HG03139 (cell line): ENCODE results near the gene LHPP.
A peak's percentile ranks its signal among the peaks of the same experiment; 100 is the strongest.

Source experiments
- ATAC-seq: cut with Tn5 transposase; IDR thresholded peaks from one replicate; pipeline ENCODE4 v1.9.1; 2021; ENCODE audit not compliant: unreplicated experiment

Gene LHPP

GRCh38 chr10:124520558-124521428 is 59.2 kb downstream of the LHPP start:
- no peak for ATAC-seq

- ATAC-seq = no peak
Observed at GRCh38 chr10:124521429-124521871, 59.8 kb downstream of the LHPP start.

DNA sequence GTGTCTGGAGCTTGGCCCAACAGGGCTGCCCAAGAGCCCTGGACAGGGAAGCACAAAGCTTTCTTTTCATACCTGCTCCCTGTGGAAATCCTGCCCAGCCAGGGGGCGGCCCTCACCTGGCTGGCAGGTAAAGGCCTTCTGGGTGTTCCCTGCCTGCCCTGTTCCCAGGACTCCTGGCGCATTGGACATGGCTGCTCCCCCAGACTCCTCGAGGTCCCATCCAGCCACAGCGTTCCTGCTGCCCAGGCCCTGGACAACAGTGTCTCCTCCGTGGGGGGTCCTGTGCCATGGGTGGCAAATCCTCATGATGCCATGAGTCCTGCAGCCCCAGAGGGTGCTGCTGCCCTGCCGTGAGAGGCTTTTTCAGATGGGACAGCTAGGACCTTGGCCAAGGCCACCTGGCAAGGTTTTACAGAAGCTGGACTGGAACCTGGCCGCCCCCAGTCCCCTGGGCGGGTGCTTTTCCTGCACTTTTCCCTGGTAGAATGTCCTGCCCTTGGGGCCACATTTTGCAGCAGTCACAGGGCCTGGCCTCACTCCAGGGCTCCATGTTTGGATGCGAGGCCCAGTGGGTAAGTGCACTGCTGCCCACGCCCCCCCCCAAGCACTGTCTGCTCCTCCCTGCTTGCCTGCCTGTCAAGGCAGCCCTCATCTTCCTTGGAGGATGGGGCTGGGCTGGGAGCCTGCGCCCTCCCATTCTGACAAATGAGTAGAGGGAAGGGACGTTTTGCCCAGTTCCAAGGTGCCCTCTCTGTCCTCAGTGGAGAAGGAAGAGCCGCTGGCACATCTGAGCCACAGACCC is 60.7 kb downstream of the LHPP start:
- no peak for ATAC-seq

DNA sequence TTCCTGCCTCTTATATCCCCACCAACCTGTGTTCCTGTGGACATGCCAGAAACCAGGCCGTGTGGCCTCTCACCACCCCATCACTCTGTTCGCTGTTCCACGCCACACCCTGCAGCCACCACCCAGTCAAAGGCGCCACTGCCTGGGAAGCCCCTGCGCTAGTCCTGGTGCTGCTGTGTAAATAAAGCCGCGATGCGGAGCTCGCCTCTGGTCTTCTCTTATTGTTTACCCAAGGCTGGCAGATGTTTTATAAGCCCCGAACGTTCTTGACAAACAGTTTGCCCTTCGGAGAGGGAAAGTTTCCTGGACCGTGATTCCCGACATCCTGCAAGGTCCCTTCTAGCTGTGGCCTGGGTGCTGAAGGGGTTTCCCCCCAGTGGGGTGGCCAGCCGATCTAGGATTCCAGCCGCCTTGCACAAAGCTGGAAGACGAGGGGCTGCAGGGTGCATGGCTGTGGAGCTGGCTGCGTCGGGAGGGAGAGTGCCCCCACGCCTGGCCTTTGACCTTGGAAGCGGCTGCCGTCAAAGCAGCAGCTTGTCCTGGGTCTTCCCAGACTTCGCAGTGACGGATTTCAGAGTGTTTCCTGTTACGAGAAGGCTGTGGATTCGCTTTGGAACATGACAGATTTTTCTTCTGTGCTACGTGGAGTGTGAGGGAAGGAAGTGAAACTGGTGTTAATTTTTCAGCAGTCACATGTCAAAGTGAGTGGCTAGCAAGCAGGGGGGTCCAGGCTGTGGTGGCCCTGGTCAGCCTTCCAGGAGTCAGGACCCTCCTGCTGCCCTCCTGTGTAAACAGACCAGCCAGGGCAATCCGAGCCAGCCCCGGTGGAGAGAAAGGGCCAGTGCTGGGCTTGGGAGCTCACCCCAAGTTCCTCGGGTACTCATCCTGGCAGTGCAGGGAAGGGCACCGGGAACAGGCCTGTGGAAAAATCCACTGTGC is 61.6 kb downstream of the LHPP start:
- no peak for ATAC-seq

DNA sequence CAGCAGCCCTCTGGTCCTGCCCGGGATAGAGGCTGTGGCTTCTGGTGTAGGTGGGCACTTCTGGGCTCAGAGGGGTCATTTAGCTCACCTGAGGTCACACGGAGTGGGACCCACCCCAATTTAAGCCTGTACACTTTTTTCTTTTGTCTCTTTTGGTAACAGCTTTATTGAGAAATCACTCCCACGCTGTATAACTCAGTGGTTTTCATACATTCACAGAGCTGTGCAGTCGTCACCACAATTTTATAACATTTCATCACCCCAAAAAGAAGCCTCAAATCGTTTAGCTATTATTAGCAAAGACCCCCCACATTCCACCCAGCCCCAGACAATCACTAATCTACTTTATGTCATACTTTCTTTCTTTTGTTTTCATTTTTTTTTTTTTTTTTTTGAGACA is 62.3 kb downstream of the LHPP start:
- ATAC-seq = no peak

- no peak for ATAC-seq
Observed at GRCh38 chr10:124524991-124525653, 63.5 kb downstream of the LHPP start.

DNA sequence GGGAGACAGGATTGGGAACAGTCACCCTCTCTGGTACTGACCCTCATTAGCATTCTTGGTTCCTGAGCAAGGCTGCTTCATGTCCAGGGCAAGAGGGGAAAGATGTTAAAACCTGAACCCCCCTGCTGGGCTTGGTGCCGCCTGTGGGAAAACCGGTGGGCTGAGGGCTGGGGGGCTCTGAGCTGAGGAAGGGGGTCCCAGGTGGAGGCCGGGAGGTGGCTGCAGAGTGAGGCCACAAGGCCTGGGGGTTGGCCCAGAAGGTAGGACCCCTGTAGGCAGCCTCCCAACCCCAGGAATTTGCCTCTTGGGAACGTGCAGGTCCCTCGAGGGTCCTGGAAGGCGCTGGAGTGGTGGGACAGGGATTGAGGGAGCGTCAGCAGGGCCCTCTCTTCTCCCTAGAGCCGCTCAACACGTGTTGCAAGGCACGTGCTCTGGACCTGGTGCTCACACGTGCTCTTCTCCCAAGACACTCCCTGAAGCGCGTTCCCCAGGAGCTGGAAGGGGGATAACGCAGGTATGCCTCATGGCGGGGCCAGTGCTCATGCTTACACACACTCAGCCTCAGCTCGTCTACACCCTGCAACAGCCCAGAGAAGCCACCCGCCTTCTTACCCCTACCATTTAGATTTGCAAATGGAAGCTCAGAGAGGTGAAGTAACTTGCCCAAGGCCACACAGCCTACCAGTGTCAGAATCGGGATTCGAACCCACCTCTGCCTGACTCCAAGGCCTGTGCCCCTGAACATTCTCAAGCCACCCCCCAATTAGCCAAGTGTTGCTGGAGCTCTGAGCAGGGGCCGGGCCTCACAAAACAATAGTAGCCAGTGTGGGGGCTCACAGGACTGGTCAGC is 64.4 kb downstream of the LHPP start:
- ATAC-seq = no peak

DNA sequence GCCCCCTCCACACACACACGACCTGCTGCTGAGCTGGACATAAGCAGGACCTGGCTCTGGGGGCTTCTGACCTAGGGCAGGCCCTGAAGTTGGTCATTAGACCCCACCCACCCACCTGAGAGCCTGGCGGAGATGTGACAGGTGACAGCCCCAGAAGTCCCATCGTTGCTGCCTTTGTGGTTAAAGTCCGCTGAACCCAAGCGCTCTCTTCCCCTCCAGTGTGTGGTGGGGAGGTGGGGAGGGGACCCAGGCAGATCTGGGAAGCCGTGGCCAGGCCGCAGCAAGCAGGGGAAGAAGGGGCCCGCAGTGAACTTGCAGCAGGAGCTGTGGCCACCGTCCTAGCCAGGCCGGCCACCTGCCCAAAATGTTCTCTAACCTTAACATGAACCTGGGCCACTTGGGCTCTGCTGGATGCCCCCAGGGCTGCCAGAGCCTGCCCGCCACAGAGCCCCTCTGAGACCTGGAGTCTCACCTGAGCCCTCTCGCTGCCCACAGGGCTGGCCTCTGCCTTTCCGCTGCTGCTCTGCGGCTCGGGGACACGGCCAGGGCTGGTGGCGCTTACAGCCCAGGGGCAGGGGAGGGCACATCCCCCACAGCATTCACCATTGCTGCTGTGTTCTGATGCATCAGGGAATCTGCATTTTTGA is 65.1 kb downstream of the LHPP start:
- no peak for ATAC-seq

DNA sequence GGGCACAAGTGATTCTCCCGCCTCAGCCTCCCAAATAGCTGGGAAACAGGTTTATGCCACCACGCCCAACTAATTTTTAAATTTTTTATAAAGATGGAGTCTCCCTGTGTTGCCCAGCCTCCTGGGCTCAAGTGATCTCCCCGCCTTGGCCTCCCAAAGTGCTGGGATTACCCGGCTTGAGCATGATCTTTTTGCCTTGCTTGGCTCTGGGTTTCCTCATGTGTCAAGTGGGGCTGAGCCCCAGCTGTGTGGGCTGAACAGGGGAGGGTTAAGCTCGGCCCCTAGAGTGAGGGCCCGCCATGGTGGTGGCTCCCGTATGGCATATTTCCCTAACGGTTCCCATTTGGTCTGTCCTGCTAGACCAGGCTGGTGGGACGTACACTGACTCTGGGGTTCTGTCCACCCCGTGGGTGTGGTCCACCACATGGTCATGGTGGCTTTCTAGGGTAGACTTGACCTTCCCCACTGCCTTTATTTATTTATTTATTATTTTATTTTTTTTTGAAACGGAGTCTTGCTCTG is 66.3 kb downstream of the LHPP start:
- no peak for ATAC-seq

- no peak for ATAC-seq
Observed at GRCh38 chr10:124529661-124530214, 68.1 kb downstream of the LHPP start.

- ATAC-seq = peak; percentile 80
Observed at GRCh38 chr10:124530215-124530665, 68.6 kb downstream of the LHPP start.

- ATAC-seq = no peak
Observed at GRCh38 chr10:124530816-124531215, 69.2 kb downstream of the LHPP start.

DNA sequence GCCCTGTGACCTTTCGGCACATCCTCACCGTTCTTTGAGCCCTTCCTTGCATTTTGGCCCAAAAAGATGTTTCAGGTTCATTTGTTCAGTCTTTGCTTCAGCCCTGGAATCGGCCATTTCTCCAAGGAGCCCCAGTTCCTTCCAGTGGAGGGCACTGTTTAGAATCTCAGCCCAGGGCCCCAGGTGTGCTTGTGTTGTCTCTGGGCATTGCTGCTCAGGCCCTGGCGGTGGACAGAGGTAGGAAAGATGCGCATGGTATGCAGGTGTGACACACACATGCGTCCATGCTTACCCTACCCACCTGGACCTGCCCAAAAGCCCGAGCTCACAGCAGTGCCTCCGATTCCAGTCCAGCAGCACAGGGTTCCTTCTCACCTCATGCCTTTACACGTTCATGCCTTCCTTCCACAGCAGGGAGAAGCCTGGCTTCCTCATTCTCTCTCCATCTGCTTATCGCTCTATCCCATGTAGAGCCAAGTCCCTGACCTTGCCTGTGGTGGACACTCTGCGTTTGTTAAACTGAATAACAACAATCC is 70.6 kb downstream of the LHPP start:
- ATAC-seq = no peak

DNA sequence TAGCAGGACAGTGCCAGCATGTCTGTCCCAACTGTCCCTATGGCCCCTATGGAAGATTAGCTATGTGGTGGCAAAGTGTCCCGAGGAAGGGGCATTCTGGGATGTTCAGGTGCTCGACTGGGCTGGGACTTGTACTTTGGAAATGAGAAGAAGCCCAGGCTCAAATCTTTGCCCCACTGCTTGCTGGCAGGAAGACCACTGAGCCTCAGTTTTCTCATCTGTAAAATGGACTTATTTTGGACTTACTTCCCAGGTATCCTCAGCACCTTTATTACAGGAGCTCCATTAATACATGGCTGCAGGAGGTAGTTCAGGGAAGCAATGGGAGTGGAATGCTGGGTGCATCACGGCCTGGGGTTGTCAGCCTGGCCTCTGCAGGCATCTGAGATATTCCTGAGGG is 71.2 kb downstream of the LHPP start:
- ATAC-seq = no peak

DNA sequence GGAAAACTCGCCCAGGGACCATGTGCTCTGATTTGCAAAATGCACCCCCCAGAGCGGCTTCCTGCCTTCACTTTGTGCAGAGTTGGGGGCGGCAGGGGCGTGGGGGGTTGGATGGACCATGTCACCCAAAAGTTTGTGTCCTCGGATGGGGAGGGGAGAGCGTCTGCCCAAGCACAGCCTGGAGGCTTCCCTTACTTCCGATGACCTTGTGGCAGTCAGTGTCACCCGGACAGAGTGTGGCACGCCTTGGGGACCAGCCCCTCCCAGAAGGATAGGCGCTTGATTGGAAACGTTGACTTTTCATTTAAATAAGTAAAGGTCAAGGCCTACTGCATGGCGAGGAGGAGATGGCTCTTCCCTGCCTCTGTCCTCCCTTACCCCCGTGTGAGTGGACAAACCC is 71.6 kb downstream of the LHPP start:
- ATAC-seq = no peak

DNA sequence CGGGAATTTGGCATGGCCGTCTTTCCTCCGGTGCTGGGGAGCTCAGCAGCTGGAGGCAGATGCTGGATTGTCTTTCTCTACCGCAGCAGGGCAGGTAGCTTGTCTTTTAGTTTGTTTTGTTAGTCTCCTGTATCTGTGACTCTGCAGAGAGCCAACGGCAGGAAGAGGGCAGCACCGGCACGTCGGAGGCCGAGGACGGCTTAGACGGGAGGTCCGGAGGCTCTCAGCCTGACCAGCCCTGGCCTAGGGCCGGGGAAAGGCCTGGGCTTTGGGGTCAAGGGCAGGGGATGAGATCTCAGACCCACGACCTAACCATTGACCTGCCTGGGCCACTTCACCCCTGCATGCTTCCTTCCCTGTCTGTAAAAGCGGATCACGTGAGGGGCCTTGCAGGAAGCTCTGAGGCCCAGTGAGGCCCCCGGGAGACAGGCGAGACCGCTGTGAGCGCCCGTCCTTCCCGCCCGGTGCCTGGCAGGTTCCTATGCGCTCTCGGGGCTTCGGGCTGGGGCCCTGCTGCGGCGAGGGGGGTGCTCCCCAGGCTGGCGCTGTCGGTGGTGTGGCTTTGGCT is 72.7 kb downstream of the LHPP start:
- no peak for ATAC-seq

DNA sequence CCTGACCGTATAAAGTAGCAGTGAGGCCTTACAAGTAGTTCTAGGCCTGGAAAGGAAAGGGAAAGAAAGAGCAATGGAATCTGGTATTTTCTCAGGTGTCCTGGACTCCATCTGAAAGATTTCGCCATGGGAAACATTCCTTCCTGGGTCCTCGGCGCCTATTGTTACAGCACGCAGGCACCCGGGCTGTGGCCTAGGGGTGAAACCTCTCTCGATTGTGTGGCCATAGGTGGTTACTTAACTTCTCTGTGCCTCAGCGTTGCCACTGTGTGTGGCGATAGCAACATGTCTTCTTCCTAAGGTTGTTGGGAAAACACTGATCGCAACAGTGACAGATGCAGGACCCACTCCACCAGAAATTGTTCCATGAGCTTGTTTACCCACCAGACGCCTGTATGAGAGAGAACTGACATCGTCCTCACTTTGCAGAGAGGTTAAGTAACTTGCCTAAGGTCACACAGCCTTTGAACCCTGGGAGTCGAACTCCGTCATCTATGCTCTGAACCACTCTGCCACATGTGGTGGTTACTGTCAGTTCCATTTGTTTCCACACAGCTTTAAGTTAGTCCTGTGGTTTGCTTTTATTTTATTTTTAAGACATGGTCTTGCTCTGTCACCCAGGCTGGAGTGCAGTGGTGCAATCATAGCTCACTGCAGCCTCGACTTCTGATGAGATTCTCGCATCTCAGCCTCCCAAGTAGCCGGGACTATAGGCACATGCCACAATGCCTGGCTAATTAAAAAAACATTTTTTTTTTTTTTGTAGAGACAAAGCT is 73.4 kb downstream of the LHPP start:
- ATAC-seq = no peak
